Tibial nerve (tissue), 4 donors: ENCODE measurements around the gene EYS. TPM values are rescaled to one million over a fixed set of nuclear protein-coding genes. Genes with fewer than 3 reads are reported as not detected.

Experiments
- DNase-seq, 2 donors: peaks; one replicate each; pipeline ENCODE4 v3.0.0-alpha.2; 2019; ENCODE audit warnings: low spot score in 2 of 2
- H3K27ac ChIP-seq, 4 donors: fragments of 200-600 bp; sonication (generic) in 3 of 4; one replicate each; pipeline ENCODE4 v1.5.1; 2017 to 2019; ENCODE audit warnings: mild to moderate bottlenecking in 1 of 4
- H3K27me3 ChIP-seq, 2 donors: fragments of 200-600 bp; sonication (generic) in 1 of 2; one replicate each; pipeline versions ENCODE4 v1.5.1 to v1.6.0; 2017 to 2019
- H3K36me3 ChIP-seq, 3 donors: fragments of 200-600 bp; sonication (generic); one replicate each; pipeline ENCODE4 v1.5.1; 2018 to 2019
- H3K4me1 ChIP-seq, 4 donors: fragments of 200-600 bp; sonication (generic) in 3 of 4; one replicate each; pipeline ENCODE4 v1.5.1; 2017 to 2019
- H3K4me3 ChIP-seq, 4 donors: fragments of 200-600 bp; sonication (generic) in 3 of 4; one replicate each; pipeline ENCODE4 v1.5.1; 2017 to 2019; ENCODE audit warnings: mild to moderate bottlenecking in 1 of 4, moderate library complexity in 1 of 4
- H3K9me3 ChIP-seq, 4 donors: fragments of 200-600 bp; sonication (generic) in 3 of 4; one replicate each; pipeline ENCODE4 v1.5.1; 2017 to 2019
- EP300 ChIP-seq, 2 donors: sonication (generic); formaldehyde crosslinking; IDR thresholded peaks; one replicate each; pipeline ENCODE4 v1.6.1; 2017; ENCODE audit warnings: antibody characterized with exemption in 2 of 2, mild to moderate bottlenecking in 1 of 2
- POLR2A ChIP-seq, 2 donors: fragments of 450-650 bp; IDR thresholded peaks; one replicate each; pipeline ENCODE4 v1.6.1; 2017; ENCODE audit warnings: antibody characterized with exemption in 2 of 2, mild to moderate bottlenecking in 2 of 2, moderate library complexity in 2 of 2
- WGBS, 2 donors: methylation state at CpG; one replicate each; pipeline ENCODE4 v1.1.5; 2018; 5-methylcytosine and 5-hydroxymethylcytosine counted together
- total RNA-seq, 4 donors: library from RNA; depleted of rRNA; stranded (reverse); fragments of >200 nt; gene quantifications; one replicate each; pipeline ENCODE4 v1.1.0, GENCODE V29; 2016
- TF ChIP-seq, protein P1 (sequence below), 5 experiments: fragments of 200-600 bp in 3 of 5; fragments of 450-650 bp in 2 of 5; sonication (generic) in 3 of 5; IDR thresholded peaks; one replicate each; pipeline ENCODE4 v1.5.1; 2016 to 2019; ENCODE audit warnings: antibody characterized with exemption in 5 of 5, mild to moderate bottlenecking in 3 of 5, moderate library complexity in 2 of 5

The EYS gene
- total RNA-seq, 4 donors from 2014 or later, result under 0.01 to 4.5 (median 0.39) TPM; not detected in 1

DNA sequence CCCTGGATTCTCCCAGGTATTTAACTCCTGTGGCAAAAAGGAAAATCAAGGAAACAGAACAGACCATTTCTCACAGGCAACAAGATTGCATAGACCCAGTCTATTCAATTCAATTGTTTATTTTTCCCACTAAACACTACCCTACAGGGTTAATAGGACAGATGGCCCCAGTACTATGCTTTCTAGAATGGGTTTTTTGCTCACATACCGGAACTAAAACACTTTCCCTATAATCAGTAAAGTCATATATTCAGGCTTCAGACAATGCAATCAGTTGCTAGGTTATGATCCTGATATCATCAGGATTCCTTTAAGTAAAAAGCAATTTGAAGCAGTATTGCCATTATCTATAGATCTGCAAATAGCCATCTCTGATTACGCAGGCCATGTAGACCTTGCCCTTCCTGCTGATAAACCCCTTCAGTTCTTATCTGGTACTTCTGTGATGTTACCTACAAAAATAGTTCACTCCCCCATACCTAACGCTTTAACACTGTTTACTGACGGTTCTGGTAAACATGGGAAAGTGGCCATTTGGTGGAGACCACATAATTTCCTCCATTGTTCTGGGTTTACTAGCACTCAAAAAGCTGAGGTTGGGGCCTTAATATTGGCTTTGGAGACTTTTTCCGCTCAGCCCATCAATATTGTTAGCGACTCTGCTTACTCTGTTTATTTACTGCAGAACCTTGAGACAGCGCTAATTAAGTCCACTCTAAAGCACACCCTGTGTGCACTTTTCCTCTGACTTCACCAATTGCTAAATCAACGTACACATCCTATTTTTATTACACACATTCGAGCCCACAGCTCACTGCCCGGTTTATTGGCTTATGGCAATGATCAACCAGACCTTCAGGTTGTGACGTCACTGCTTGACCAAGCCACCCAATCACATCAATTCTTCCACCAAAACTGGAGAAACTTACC lies 1405.5 kb downstream of the EYS start:
- H3K36me3 ChIP-seq, result no peaks in the 10 kb centered on the region
- no peak for DNase-seq
- no peaks in the 10 kb centered on the region for H3K27me3 ChIP-seq
- WGBS, 2 donors, result 81 to 88% methylated on average over 11 of the region's 11 CpGs
- H3K4me1 ChIP-seq, result no peaks in the 10 kb centered on the region
- no peak overlapping the region for H3K4me3 ChIP-seq
- H3K9me3 ChIP-seq, result peaks cover 0 to 13% (median 3%) of the 10 kb centered on the region in 4 donors
- no peak overlapping the region for H3K27ac ChIP-seq
- TF ChIP-seq, protein P1, sequence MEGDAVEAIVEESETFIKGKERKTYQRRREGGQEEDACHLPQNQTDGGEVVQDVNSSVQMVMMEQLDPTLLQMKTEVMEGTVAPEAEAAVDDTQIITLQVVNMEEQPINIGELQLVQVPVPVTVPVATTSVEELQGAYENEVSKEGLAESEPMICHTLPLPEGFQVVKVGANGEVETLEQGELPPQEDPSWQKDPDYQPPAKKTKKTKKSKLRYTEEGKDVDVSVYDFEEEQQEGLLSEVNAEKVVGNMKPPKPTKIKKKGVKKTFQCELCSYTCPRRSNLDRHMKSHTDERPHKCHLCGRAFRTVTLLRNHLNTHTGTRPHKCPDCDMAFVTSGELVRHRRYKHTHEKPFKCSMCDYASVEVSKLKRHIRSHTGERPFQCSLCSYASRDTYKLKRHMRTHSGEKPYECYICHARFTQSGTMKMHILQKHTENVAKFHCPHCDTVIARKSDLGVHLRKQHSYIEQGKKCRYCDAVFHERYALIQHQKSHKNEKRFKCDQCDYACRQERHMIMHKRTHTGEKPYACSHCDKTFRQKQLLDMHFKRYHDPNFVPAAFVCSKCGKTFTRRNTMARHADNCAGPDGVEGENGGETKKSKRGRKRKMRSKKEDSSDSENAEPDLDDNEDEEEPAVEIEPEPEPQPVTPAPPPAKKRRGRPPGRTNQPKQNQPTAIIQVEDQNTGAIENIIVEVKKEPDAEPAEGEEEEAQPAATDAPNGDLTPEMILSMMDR (IDR thresholded peaks at IDR 0.05), result no peak
- TF ChIP-seq POLR2A (IDR thresholded peaks at IDR 0.05), result no peak
- no peak for TF ChIP-seq EP300 (IDR thresholded peaks at IDR 0.05)

DNA sequence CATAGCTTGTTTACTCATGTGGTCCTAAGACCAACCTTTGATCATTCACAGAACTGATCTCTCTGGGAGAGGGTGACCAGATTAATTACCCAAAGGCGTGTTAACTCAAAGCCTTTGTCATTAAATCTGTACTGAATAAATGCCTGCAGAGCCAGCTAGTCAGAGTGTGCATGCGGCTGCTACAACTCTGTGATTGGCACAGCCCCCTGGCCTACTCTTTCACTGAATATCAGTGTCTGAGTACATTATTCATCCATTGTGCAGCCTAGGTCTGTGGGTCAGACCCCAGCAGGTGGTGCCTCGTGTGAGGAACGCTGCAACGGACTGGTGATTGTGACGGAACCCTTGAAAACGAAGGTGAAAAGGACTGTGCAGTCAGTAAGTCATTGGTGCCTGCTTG lies 1407.8 kb downstream of the EYS start:
- no peaks in the 10 kb centered on the region for H3K36me3 ChIP-seq
- no peak overlapping the region for H3K27ac ChIP-seq
- no peak overlapping the region for H3K4me3 ChIP-seq
- H3K27me3 ChIP-seq, result no peaks in the 10 kb centered on the region
- TF ChIP-seq, protein P1 (IDR thresholded peaks at IDR 0.05), result no peak
- TF ChIP-seq POLR2A (IDR thresholded peaks at IDR 0.05) (no peak), EP300 (IDR thresholded peaks at IDR 0.05) (no peak)
- 93% methylated on average over 7 of the region's 7 CpGs for WGBS, 2 donors
- no peak for DNase-seq
- H3K9me3 ChIP-seq, result peaks cover 0 to 12% (median 3%) of the 10 kb centered on the region in 4 donors
- no peaks in the 10 kb centered on the region for H3K4me1 ChIP-seq

DNA sequence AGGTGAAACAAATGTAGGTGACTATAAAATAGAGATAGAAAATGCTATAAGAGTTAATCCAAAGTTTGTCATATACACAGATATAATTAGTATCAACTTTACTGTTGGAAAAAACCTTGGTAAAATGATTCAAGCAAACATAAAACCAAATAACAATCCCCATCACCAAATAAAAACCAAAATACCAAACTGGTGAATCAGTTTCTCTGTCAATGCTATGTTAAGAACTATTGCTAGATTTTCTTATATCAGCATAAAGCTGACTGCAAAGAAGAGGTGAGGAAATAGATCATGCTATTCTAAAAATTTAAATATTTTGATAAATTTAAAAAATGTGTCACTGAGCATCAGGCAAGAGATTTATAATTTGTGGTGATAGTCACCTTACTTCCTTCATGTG lies 1413.0 kb downstream of the EYS start:
- TF ChIP-seq EP300 (IDR thresholded peaks at IDR 0.05) (no peak), POLR2A (IDR thresholded peaks at IDR 0.05) (no peak)
- TF ChIP-seq, protein P1 (IDR thresholded peaks at IDR 0.05), result no peak
- no peak for DNase-seq
- Histone ChIP-seq H3K27me3 (no peaks in the 10 kb centered on the region), H3K36me3 (no peaks in the 10 kb centered on the region), H3K9me3 (peaks cover 0 to 5% (median 2%) of the 10 kb centered on the region in 4 donors), H3K27ac (no peak overlapping the region), H3K4me1 (no peaks in the 10 kb centered on the region), H3K4me3 (no peak overlapping the region)

DNA sequence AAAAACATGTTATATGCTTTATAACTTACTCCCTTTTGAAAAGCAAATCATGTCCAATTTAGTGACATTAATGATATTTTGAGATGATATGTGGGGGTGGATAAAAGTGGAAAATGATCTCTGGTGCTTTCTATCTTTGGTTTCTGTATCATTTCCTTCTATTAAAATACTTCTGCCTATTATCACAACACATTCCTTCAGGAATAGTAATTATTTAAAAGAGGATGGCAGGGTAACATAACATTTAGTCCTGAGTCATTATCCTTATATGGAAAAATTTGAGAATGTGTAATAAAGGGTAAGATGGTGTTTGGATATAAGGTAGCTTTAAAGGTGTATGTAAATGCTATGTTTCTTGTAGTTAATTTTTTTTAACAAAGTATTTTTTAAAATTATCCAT lies 1413.7 kb downstream of the EYS start:
- Histone ChIP-seq H3K27ac (no peak overlapping the region), H3K27me3 (no peaks in the 10 kb centered on the region), H3K4me3 (no peak overlapping the region), H3K4me1 (no peaks in the 10 kb centered on the region), H3K9me3 (peaks cover 0 to 4% (median under 1%) of the 10 kb centered on the region in 4 donors), H3K36me3 (no peaks in the 10 kb centered on the region)
- TF ChIP-seq, protein P1 (IDR thresholded peaks at IDR 0.05), result no peak
- TF ChIP-seq EP300 (IDR thresholded peaks at IDR 0.05), result no peak
- no peak for TF ChIP-seq POLR2A (IDR thresholded peaks at IDR 0.05)
- DNase-seq, result no peak

DNA sequence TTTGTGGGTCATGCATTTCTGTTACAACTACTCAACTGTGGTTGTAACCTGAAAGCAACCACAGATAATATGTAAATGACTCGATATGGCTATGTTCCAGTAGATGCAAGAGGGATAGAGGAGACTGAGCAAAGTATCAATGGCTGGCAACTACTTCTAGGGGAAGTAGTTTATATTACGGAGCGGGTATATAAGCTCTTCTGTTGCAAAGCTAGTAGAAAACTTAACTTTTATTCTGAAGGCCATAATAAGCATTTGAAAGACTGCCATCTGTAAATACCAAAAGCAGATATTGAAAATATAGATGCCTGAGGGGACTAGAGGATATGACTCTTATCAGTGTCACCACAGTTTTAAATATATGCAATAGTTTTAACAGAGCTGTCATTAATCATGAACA lies 1416.2 kb downstream of the EYS start:
- H3K27ac ChIP-seq, result no peak overlapping the region
- WGBS, 2 donors, result 56 to 62% methylated on average over 3 of the region's 3 CpGs
- H3K9me3 ChIP-seq, result no peaks in the 10 kb centered on the region
- H3K4me3 ChIP-seq, result no peak overlapping the region
- H3K4me1 ChIP-seq, result no peaks in the 10 kb centered on the region
- no peaks in the 10 kb centered on the region for H3K27me3 ChIP-seq
- no peak for DNase-seq
- H3K36me3 ChIP-seq, result no peaks in the 10 kb centered on the region
- TF ChIP-seq EP300 (IDR thresholded peaks at IDR 0.05) (no peak), POLR2A (IDR thresholded peaks at IDR 0.05) (no peak)
- TF ChIP-seq, protein P1 (IDR thresholded peaks at IDR 0.05), result no peak
